ENCODE measurements around the gene SPHKAP.

DNA sequence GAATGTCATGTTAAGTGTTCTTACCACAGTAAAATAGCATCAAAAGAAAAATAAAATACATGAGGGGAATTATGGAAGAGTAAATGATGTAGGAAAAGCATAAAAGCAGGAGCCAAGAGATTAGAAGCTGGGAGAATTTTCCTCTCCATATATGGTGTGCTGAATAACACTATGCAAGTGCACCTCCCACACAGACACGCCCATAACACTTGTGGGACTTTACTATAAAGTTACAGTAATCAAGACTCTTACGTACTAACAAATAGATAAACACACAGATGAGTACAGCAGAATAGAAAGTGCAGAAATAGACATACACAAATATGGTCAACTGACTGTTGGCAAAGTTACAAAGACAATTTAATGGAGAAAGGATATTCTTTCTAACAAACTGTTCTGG, 16.0 kb upstream of the SPHKAP start:
- no peak for TF ChIP-seq POLR2A (IDR thresholded peaks at IDR 0.05)
- TF ChIP-seq, protein P1, sequence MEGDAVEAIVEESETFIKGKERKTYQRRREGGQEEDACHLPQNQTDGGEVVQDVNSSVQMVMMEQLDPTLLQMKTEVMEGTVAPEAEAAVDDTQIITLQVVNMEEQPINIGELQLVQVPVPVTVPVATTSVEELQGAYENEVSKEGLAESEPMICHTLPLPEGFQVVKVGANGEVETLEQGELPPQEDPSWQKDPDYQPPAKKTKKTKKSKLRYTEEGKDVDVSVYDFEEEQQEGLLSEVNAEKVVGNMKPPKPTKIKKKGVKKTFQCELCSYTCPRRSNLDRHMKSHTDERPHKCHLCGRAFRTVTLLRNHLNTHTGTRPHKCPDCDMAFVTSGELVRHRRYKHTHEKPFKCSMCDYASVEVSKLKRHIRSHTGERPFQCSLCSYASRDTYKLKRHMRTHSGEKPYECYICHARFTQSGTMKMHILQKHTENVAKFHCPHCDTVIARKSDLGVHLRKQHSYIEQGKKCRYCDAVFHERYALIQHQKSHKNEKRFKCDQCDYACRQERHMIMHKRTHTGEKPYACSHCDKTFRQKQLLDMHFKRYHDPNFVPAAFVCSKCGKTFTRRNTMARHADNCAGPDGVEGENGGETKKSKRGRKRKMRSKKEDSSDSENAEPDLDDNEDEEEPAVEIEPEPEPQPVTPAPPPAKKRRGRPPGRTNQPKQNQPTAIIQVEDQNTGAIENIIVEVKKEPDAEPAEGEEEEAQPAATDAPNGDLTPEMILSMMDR (IDR thresholded peaks at IDR 0.05): no peak

Data from Peyer's patch (tissue), 4 donors.